ENCODE results near the gene CCDC187.

CCDC187 gene

GRCh38 chr9:136246849-136247550 lies 56.9 kb downstream of the CCDC187 start:
- TF ChIP-seq CTCF (conservative IDR thresholded peaks at IDR 0.05) = no peak
- H3K27ac ChIP-seq = no peak overlapping the region; the same call in 1 of the 2 replicates

- peak within 1 kb of the TSS; percentile 81 for H3K27ac ChIP-seq
- no peak for TF ChIP-seq CTCF (conservative IDR thresholded peaks at IDR 0.05)
These were observed 58.4 kb downstream of the CCDC187 start, which contains the start of gene QSOX2 for GRCh38 chr9:136245219-136246150. Gene QSOX2 (minus strand): TSS chr9:136245812. CDS start chr9:136245803, 9 bp downstream.

- peak overlapping the region; percentile 81 for H3K27ac ChIP-seq
- TF ChIP-seq CTCF (conservative IDR thresholded peaks at IDR 0.05) = no peak
These were observed 59.0 kb downstream of the CCDC187 start for GRCh38 chr9:136244969-136245218.

GRCh38 chr9:136244122-136244968 lies 59.5 kb downstream of the CCDC187 start:
- H3K27ac ChIP-seq = peak overlapping the region; percentile 81
- TF ChIP-seq CTCF (conservative IDR thresholded peaks at IDR 0.05) = no peak

GRCh38 chr9:136243631-136244030 lies 60.3 kb downstream of the CCDC187 start:
- no peak for TF ChIP-seq CTCF (conservative IDR thresholded peaks at IDR 0.05)
- H3K27ac ChIP-seq = peak overlapping the region; percentile 81; the same call in 1 of the 2 replicates

- no peak overlapping the region; the same call in 1 of the 2 replicates for H3K27ac ChIP-seq
- no peak for TF ChIP-seq CTCF (conservative IDR thresholded peaks at IDR 0.05)
These were observed 60.9 kb downstream of the CCDC187 start for GRCh38 chr9:136242918-136243525.
